Measurements from ENCODE around the gene SPTBN4. TPM values are rescaled to one million over a fixed set of nuclear protein-coding genes. Genes with fewer than 3 reads are reported as not detected.

Gene SPTBN4
- total RNA-seq, 1 donor from 2014 or later, result 0.41 TPM

DNA sequence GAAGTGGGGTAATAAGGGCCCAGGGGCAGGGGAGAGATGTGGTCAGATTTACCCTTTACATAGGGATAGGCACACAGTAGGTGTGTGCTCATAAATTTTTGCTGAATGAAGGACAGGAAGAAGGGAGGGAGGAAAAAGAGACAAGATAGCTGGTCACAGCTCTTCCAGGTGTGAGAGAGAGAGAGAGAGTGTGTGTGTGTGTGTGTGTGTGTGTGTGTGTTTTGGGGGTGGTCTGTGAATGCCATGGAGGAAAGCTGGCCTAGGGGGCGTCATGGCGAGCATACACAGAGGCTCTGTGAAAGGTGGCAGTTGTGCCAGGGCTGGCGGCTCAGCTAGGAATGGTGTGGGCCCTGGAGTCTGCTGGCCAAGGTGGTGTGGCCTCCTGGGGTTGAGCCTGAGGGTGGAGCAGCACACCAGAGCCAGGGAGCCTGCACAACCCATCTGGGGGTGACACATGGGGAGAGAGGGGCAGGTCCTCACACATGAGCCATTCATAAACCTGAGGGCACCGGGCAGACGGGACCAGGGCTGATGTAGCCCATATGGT, 47.7 kb upstream of the SPTBN4 start:
- no peak for FAIRE-seq

DNA sequence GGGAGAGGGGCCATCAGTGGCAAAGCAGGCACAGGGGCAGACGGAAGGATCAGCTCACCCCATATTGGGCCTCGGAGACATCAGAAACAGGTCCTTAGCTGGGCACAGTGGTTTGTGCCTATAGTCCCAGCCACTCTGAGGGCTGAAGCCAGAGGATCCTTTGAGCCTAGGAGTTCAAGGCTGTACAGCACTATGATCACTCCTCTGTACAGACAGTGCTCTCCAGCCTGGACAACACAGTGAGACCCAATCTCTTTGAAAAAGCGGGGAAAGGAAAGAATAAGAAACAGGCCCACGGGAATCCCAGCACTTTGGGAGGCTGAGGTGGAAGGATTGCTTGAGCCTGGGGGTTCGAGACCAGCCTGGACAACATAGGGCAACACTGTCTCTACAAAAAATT, 47.0 kb upstream of the SPTBN4 start:
- no peaks in the 10 kb centered on the region for H3K9me3 ChIP-seq (ENCODE audit: insufficient read depth, low read depth, low read length)
- FAIRE-seq (no peak), DNase-seq (ENCODE audit: low read depth) (no peak)
- H3K4me2 ChIP-seq (ENCODE audit: low read length), result no peak overlapping the region
- peaks cover 34% of the 10 kb centered on the region for H3K79me2 ChIP-seq (ENCODE audit: insufficient read depth, low read length)
- Mint-ChIP-seq H3K27ac (ENCODE audit: unreplicated experiment) (peak overlapping the region; percentile 62), H3K9me3 (ENCODE audit: unreplicated experiment) (no peaks in the 10 kb centered on the region), H3K36me3 (ENCODE audit: low read depth, unreplicated experiment) (peaks cover 3% of the 10 kb centered on the region), H3K4me3 (ENCODE audit: unreplicated experiment) (no peak overlapping the region), H3K27me3 (ENCODE audit: low read depth, unreplicated experiment) (no peaks in the 10 kb centered on the region), H3K4me1 (ENCODE audit: low read depth, unreplicated experiment) (peaks cover 14% of the 10 kb centered on the region)
- no peak overlapping the region for H2AFZ ChIP-seq (ENCODE audit: low read depth, low read length)
- TF ChIP-seq, protein P1, sequence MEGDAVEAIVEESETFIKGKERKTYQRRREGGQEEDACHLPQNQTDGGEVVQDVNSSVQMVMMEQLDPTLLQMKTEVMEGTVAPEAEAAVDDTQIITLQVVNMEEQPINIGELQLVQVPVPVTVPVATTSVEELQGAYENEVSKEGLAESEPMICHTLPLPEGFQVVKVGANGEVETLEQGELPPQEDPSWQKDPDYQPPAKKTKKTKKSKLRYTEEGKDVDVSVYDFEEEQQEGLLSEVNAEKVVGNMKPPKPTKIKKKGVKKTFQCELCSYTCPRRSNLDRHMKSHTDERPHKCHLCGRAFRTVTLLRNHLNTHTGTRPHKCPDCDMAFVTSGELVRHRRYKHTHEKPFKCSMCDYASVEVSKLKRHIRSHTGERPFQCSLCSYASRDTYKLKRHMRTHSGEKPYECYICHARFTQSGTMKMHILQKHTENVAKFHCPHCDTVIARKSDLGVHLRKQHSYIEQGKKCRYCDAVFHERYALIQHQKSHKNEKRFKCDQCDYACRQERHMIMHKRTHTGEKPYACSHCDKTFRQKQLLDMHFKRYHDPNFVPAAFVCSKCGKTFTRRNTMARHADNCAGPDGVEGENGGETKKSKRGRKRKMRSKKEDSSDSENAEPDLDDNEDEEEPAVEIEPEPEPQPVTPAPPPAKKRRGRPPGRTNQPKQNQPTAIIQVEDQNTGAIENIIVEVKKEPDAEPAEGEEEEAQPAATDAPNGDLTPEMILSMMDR (IDR thresholded peaks at IDR 0.05; ENCODE audit: insufficient read depth, low read depth, low read length), result no peak
- no peak for TF ChIP-seq EZH2 (IDR thresholded peaks at IDR 0.05; ENCODE audit: insufficient read depth, low read length)
- peaks cover 18% of the 10 kb centered on the region for H4K20me1 ChIP-seq (ENCODE audit: insufficient read depth, low read length)
- H3K27ac ChIP-seq (ENCODE audit: low read depth, low read length), result no peak overlapping the region
- no peak overlapping the region for H3K4me3 ChIP-seq (ENCODE audit: insufficient read depth, low read depth, low read length)
- peaks cover 25% of the 10 kb centered on the region for H3K4me1 ChIP-seq (ENCODE audit: insufficient read depth, low read length)
- no peaks in the 10 kb centered on the region for H3K27me3 ChIP-seq (ENCODE audit: insufficient read depth, low read length)
- peaks cover 10% of the 10 kb centered on the region for H3K36me3 ChIP-seq (ENCODE audit: insufficient read depth, low read length)
- H3K9ac ChIP-seq (ENCODE audit: low read length), result no peak overlapping the region

More for the DNA sequence above, 47.7 kb upstream of the SPTBN4 start:
- no peak overlapping the region for H3K4me3 Mint-ChIP-seq (ENCODE audit: unreplicated experiment)
- no peak overlapping the region for H3K4me3 ChIP-seq (ENCODE audit: insufficient read depth, low read depth, low read length)
- H3K79me2 ChIP-seq (ENCODE audit: insufficient read depth, low read length), result peaks cover 28% of the 10 kb centered on the region
- H3K27ac Mint-ChIP-seq (ENCODE audit: unreplicated experiment), result no peak overlapping the region
- DNase-seq (ENCODE audit: low read depth), result no peak
- no peaks in the 10 kb centered on the region for H3K27me3 Mint-ChIP-seq (ENCODE audit: low read depth, unreplicated experiment)
- H3K9me3 Mint-ChIP-seq (ENCODE audit: unreplicated experiment), result no peaks in the 10 kb centered on the region
- no peaks in the 10 kb centered on the region for H3K36me3 Mint-ChIP-seq (ENCODE audit: low read depth, unreplicated experiment)
- TF ChIP-seq, protein P1 (IDR thresholded peaks at IDR 0.05; ENCODE audit: insufficient read depth, low read depth, low read length), result no peak
- no peak for TF ChIP-seq EZH2 (IDR thresholded peaks at IDR 0.05; ENCODE audit: insufficient read depth, low read length)
- H3K4me1 ChIP-seq (ENCODE audit: insufficient read depth, low read length), result peaks cover 25% of the 10 kb centered on the region
- peaks cover 10% of the 10 kb centered on the region for H3K36me3 ChIP-seq (ENCODE audit: insufficient read depth, low read length)
- H3K4me2 ChIP-seq (ENCODE audit: low read length), result no peak overlapping the region
- H3K4me1 Mint-ChIP-seq (ENCODE audit: low read depth, unreplicated experiment), result peaks cover 14% of the 10 kb centered on the region
- H4K20me1 ChIP-seq (ENCODE audit: insufficient read depth, low read length), result peaks cover 13% of the 10 kb centered on the region
- no peak overlapping the region for H3K9ac ChIP-seq (ENCODE audit: low read length)
- no peak overlapping the region for H2AFZ ChIP-seq (ENCODE audit: low read depth, low read length)
- no peaks in the 10 kb centered on the region for H3K27me3 ChIP-seq (ENCODE audit: insufficient read depth, low read length)
- no peak overlapping the region for H3K27ac ChIP-seq (ENCODE audit: low read depth, low read length)
- H3K9me3 ChIP-seq (ENCODE audit: insufficient read depth, low read depth, low read length), result no peaks in the 10 kb centered on the region

DNA sequence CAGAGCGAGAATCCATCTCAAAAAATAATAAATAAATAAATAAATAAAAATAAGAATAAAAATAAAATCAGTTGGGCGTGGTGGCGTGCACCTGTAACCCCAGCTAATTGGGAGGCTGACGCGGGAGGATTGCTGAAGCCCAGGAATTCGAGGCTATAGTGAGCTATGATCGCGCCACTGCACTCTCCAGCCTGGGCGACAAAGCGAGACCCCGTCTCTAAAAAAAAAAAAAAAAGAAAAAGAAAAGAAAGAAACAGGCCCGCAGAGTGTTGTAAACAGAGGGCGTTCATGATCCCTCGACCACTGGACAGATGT, 46.4 kb upstream of the SPTBN4 start:
- H3K36me3 Mint-ChIP-seq (ENCODE audit: low read depth, unreplicated experiment), result peaks cover 3% of the 10 kb centered on the region
- peak overlapping the region; percentile 67 for H2AFZ ChIP-seq (ENCODE audit: low read depth, low read length)
- DNase-seq (ENCODE audit: low read depth), result no peak
- H3K27ac ChIP-seq (ENCODE audit: low read depth, low read length), result peak overlapping the region; percentile 95
- peaks cover 14% of the 10 kb centered on the region for H3K4me1 Mint-ChIP-seq (ENCODE audit: low read depth, unreplicated experiment)
- H3K9ac ChIP-seq (ENCODE audit: low read length), result peak overlapping the region; percentile 87
- H3K4me1 ChIP-seq (ENCODE audit: insufficient read depth, low read length), result peaks cover 25% of the 10 kb centered on the region
- no peak for FAIRE-seq
- H3K9me3 ChIP-seq (ENCODE audit: insufficient read depth, low read depth, low read length), result no peaks in the 10 kb centered on the region
- peak overlapping the region; percentile 73 for H3K4me3 Mint-ChIP-seq (ENCODE audit: unreplicated experiment)
- peaks cover 38% of the 10 kb centered on the region for H3K79me2 ChIP-seq (ENCODE audit: insufficient read depth, low read length)
- peak overlapping the region; percentile 68 for H3K4me3 ChIP-seq (ENCODE audit: insufficient read depth, low read depth, low read length)
- H3K27me3 Mint-ChIP-seq (ENCODE audit: low read depth, unreplicated experiment), result no peaks in the 10 kb centered on the region
- TF ChIP-seq EZH2 (IDR thresholded peaks at IDR 0.05; ENCODE audit: insufficient read depth, low read length), result no peak
- TF ChIP-seq, protein P1 (IDR thresholded peaks at IDR 0.05; ENCODE audit: insufficient read depth, low read depth, low read length), result no peak
- no peaks in the 10 kb centered on the region for H3K27me3 ChIP-seq (ENCODE audit: insufficient read depth, low read length)
- H3K36me3 ChIP-seq (ENCODE audit: insufficient read depth, low read length), result peaks cover 10% of the 10 kb centered on the region
- H3K9me3 Mint-ChIP-seq (ENCODE audit: unreplicated experiment), result no peaks in the 10 kb centered on the region
- H3K4me2 ChIP-seq (ENCODE audit: low read length), result peak overlapping the region; percentile 94
- H3K27ac Mint-ChIP-seq (ENCODE audit: unreplicated experiment), result peak overlapping the region; percentile 87
- H4K20me1 ChIP-seq (ENCODE audit: insufficient read depth, low read length), result peaks cover 20% of the 10 kb centered on the region

All from astrocyte (in vitro differentiated cells and primary cell).